GM12874 (cell line): Measurements from ENCODE around the gene R3HDM2.

ENCODE experiments used
- CTCF ChIP-seq: IDR thresholded peaks from 2 replicates; pipeline ENCODE4 v1.5.1; 2011; ENCODE audit warnings: low read depth, mild to moderate bottlenecking, control low read depth, low read length, moderate library complexity; ENCODE audit not compliant: insufficient read depth

The R3HDM2 gene

DNA sequence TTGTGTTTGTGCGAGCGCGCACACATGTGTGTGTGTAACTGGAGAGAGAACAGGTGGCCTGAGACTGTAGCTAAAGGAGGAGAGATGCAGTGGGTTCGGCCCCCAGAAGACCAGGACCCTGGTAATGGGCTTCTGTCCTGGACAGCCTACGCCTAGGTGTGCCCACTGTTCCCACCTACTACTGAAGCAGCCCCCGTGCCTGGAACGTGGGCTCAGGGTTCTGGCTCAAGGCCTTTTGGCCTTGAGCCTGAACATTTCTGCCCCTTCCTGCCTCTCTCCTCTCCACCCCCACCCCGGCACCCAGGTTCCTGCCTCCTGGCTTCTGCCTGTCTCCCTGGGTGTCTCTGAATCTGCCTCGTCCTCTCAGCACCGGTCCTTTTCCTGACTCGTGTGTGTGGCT is 215.8 kb downstream of the R3HDM2 start:
- no peak for TF ChIP-seq CTCF

DNA sequence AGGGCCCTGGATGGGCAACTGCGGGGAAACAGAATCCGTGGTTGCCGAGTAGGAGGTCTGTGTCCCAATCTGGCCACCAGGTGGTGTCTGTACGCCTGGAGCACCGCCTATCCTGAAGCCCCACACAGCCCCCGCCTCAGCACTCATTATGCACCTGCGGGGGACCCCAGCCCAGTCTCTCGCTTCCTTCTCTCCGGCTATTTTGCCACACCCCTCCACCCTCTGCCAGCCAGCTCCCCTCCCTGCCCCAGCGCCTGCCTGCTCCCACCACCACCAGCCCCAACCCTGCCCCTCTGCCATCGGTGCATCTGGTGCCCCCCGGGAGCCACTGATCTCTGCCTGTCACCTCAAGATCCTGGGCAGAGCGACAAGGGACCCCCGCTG is 216.5 kb downstream of the R3HDM2 start:
- TF ChIP-seq CTCF: peak; percentile 84

DNA sequence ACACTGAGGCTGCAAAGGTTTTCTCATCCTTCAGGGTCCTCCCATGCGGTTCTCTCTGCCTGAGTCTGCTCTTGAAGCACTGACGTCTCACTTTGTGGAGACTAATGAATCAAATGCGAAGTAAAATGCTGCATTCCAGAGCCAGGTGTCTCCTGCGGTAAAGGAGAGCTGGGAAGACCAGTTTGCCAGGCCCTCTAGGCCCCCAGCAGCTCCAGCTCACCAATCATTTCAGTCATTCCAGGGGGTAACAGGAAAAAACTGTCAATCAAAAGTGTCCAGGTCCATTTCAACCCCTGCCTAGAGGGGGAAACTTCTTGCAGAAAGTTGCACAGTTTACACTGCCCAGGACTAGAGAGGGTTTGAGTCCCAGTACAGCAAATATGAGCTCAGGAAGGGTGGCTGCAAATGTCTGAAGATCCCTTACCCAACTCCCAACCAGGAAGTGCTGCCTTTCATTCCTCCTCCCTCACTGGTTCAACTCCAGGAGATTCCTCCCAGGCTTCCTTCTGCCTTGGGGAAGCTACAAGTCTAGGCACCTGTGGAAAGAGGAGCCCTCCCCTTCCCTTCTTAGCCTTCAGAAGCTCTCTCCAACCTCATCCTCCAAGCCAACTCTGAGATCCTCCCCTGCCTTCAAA is 217.0 kb downstream of the R3HDM2 start:
- TF ChIP-seq CTCF: no peak

- peak; percentile 94 for TF ChIP-seq CTCF
Observed at GRCh38 chr12:57213058-57213715, 217.7 kb downstream of the R3HDM2 start.

DNA sequence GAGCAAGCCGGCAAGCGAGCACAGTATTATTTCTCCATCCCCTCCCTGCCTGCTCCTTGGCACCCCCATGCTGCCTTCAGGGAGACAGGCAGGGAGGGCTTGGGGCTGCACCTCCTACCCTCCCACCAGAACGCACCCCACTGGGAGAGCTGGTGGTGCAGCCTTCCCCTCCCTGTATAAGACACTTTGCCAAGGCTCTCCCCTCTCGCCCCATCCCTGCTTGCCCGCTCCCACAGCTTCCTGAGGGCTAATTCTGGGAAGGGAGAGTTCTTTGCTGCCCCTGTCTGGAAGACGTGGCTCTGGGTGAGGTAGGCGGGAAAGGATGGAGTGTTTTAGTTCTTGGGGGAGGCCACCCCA is 218.2 kb downstream of the R3HDM2 start:
- TF ChIP-seq CTCF: no peak

GRCh38 chr12:57211791-57212700 is 218.8 kb downstream of the R3HDM2 start:
- TF ChIP-seq CTCF: no peak

- no peak for TF ChIP-seq CTCF
Observed at GRCh38 chr12:57210926-57211692, 219.7 kb downstream of the R3HDM2 start.
